Fibroblast of villous mesenchyme (primary cell): ENCODE measurements around the gene FADS3. TPM values are rescaled to one million over a fixed set of nuclear protein-coding genes. Genes with fewer than 3 reads are reported as not detected.

Source experiments
- DNase-seq: peaks from one replicate; pipeline ENCODE4 v3.0.0-alpha.2; 2010; ENCODE audit warnings: low read depth
- H3K4me3 ChIP-seq: 2 replicates; pipeline ENCODE4 v1.5.1; 2011; ENCODE audit warnings: low read depth, mild to moderate bottlenecking, low read length
- total RNA-seq: library from RNA; depleted of rRNA; stranded (reverse); fragments of >200 nt; gene quantifications from 2 replicates; pipeline ENCODE4 v1.2.3, GENCODE V29; 2012
- TF ChIP-seq, protein P1 (sequence below): IDR thresholded peaks from 2 replicates; pipeline ENCODE4 v1.5.1; 2012; ENCODE audit warnings: low read depth, mild to moderate bottlenecking, low read length; ENCODE audit not compliant: insufficient read depth

FADS3 gene
- total RNA-seq, 1 donor = 126 TPM

DNA sequence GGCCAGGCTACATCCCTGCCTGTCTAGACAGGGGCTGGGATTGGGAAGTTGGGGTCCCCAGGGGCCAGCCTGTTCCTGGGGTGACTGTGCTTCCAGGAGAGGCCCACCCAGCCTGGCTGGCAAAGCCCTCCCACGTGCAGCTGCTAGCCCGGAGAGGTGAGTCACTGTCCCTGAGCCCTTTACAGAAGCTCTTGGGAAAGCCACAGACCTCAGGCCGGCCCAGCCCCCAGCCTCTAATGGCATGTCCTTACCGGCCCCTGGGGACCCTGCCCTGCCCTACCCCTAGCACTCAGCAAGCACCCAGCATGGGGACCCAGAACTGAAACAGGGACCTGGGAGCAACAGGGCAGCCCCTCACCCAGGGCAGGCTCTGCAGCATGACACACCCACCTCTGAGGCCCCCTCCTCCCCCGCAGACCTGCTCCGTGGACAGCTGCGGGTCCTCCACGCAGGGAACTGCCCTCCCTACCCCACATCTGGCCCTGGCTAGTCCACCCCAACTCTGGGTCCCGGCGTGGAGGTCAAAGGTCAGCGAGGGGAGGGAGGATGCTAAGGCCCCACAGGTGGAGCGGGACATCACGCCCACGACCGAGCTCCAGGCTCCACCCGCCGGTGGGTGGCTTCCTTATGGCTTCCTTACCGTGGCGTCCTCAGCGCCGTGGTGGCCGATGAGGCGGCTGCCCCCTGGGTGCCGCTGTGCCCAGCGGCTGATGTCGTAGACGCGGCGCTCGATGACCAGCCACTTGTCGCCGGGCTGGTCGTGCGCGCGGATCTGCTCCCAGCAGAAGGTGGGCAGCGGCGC lies 615 bp downstream of the FADS3 start:
- TF ChIP-seq, protein P1, sequence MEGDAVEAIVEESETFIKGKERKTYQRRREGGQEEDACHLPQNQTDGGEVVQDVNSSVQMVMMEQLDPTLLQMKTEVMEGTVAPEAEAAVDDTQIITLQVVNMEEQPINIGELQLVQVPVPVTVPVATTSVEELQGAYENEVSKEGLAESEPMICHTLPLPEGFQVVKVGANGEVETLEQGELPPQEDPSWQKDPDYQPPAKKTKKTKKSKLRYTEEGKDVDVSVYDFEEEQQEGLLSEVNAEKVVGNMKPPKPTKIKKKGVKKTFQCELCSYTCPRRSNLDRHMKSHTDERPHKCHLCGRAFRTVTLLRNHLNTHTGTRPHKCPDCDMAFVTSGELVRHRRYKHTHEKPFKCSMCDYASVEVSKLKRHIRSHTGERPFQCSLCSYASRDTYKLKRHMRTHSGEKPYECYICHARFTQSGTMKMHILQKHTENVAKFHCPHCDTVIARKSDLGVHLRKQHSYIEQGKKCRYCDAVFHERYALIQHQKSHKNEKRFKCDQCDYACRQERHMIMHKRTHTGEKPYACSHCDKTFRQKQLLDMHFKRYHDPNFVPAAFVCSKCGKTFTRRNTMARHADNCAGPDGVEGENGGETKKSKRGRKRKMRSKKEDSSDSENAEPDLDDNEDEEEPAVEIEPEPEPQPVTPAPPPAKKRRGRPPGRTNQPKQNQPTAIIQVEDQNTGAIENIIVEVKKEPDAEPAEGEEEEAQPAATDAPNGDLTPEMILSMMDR = no peak
- H3K4me3 ChIP-seq = peak overlapping the region; percentile 63
- DNase-seq = peak; percentile 80

DNA sequence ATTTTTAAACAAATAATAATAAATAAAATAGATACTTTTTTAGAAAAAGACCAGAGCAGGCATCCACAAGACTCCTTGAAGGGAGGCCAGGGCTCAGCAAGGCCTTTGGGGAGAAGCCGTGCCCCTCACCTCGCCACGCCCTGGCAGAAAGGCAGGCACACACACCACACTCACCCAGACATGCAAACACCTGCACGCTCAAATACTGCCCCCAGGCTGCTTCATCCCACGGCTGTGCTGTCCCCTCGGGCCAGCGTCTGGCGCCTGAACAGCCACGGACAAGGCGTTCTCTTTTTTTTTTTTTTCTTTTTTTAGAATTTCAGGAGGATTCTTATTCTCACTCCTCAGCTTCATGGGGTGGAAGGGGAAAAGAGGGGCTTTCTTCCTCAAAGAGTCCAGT lies 1.5 kb downstream of the FADS3 start:
- DNase-seq = no peak
- TF ChIP-seq, protein P1 = no peak
- H3K4me3 ChIP-seq = no peak overlapping the region

DNA sequence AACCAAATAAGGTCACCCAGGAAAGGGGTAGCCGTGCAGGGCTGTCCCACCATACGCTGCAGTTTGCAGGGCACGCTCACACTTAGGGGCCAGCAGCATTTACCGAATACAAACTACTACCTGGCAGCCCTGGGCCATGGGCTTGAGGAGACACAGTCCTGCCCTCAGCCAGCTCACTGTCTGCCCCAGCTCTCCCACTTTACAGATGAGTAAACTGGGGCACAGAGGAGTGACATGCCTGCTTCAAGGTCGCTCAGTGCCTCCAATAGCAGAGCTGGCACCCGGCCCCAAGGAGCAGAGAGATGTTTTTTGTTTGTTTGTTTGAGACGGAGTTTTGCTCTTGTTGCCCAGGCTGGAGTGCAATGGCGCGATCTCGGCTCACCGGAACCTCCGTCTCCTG lies 2.8 kb downstream of the FADS3 start:
- no peak overlapping the region for H3K4me3 ChIP-seq

DNA sequence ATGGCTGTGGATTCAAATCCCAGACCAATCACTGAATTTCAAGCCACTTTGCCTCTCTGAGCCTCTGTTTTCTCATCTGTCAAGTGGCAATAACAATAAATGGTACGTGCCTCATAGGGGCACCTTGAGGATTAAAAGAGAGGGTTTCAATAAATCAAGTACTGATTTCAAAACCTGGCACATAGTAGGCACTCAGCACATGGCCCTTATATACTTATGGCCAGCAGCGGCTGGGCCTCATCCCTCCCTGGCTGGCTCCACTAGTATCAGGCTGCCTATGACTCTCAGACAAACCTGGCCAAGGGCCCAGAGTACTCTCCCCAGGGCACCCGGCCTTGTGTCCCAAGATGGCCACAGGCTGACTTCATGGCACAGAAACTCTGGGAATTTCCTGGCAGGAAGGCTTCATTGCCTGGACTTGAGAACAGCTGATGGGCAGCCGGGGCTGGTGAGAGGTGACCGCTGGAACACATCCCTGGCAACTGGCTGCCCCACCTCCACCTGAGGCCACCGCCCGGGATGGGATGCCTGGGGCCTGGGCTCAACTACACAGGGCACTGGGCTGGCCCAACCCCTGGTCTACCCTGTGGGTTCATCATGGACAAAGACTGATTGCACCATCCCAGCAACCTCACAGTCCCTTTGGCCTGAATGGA lies 3.4 kb downstream of the FADS3 start:
- peak; percentile 83 for DNase-seq
- H3K4me3 ChIP-seq = no peak overlapping the region
- TF ChIP-seq, protein P1 = no peak

More for the DNA sequence above, 2.8 kb downstream of the FADS3 start:
- no peak for DNase-seq
- TF ChIP-seq, protein P1 = no peak

DNA sequence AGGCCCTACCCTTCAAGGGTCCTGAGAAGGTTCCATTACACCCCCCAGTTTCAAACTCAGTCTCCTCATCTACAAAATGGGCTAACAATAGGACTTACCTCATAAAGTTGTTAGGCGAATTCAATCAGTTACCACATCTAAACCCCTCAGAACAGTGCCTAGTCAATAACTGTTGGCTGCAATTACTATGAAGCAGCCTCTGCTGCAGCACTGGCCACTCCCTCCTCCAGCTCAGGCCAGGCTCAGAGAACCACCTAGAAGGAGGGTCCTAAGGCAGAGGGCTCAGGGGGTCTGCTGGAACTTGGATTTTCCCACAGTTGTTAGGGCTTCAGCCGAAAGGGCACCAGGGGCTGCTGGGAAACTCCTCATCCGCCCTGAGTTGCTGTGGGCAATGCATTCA lies 4.7 kb downstream of the FADS3 start:
- no peak overlapping the region for H3K4me3 ChIP-seq
- no peak for DNase-seq
- TF ChIP-seq, protein P1 = no peak

DNA sequence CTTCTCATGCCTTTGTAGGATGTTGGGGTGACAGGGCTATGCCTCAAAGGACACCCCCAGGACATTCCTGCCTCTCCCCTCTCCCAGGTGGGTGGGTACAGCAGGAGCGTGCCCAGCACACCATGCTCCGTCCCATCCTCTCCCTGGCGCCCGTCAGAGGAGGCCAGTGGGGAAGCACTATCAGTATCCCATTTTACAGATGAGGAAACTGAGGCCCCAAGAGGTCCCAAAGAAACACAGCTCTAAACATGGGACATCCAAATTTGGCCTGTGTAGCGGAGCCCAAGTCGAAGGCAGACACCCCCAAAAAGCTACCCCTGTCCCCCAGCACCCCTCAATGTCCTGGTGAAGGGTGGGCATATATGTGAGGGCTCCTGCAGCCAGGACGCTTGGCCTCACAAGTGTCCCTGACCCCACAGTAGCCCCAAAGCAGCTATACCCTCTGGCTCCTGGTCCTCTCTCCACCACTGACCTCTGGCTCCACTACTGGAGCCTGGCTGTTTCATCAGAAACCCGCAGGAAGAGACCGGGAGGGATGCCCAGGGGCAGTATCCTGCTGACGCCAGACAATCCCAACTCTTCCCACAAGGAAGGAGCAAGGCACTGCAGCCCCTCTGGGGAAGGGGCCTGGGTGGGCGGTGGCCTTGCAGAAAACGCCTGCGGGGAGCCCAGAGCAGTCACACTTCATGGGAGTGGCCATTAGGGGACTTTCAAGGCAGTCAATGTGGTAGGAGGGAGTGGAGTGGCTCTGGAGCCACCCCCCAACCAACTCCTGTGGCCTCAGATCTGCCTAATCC lies 5.4 kb downstream of the FADS3 start:
- no peak overlapping the region for H3K4me3 ChIP-seq

More for the DNA sequence above, 5.4 kb downstream of the FADS3 start:
- TF ChIP-seq, protein P1 = no peak
- DNase-seq = no peak
